ENCODE results near the gene ACTL10.
A peak's percentile ranks its signal among the peaks of the same experiment; 100 is the strongest.
"Not testable (repeated sequence)": the region's sequence is repeated elsewhere in the genome, so short reads cannot be mapped to it uniquely, and the experiment has no call there.

The ACTL10 gene

DNA sequence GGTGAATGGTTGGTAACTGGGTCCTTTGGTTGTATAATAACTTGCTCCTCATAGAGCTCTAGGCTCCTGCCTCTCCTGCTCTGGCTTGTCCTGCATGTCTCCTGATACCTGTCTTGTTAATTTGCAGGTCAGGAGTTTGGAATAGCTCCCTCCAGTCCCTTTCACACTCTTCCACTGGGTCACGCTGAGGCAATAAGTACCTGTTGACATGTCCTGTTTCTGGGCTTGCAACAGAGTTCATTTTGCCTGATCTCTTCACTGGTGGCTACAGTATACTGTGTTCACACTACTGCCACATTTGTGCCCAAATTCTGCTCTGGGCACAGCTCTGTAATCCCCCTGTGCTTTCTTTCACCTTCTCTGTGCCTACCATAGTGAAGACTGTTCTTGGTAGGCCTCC is 30.0 kb upstream of the ACTL10 start:
- Histone ChIP-seq H3K27ac (no peak overlapping the region), H3K27me3 (replicated peaks) (no peaks in the 10 kb centered on the region), H3K36me3 (replicated peaks) (peaks cover 10% of the 10 kb centered on the region), H3K4me3 (ENCODE audit: low read depth, low read length) (no peak overlapping the region)
- no peak for DNase-seq
- TF ChIP-seq, protein P1, sequence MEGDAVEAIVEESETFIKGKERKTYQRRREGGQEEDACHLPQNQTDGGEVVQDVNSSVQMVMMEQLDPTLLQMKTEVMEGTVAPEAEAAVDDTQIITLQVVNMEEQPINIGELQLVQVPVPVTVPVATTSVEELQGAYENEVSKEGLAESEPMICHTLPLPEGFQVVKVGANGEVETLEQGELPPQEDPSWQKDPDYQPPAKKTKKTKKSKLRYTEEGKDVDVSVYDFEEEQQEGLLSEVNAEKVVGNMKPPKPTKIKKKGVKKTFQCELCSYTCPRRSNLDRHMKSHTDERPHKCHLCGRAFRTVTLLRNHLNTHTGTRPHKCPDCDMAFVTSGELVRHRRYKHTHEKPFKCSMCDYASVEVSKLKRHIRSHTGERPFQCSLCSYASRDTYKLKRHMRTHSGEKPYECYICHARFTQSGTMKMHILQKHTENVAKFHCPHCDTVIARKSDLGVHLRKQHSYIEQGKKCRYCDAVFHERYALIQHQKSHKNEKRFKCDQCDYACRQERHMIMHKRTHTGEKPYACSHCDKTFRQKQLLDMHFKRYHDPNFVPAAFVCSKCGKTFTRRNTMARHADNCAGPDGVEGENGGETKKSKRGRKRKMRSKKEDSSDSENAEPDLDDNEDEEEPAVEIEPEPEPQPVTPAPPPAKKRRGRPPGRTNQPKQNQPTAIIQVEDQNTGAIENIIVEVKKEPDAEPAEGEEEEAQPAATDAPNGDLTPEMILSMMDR (IDR thresholded peaks at IDR 0.05; ENCODE audit: low read depth, low read length, missing control alignments) = no peak
- in situ Hi-C loops (cut with HindIII; ENCODE audit: low pct_ligation_motif_present, low sequenced_read_pairs) = no loop called here

DNA sequence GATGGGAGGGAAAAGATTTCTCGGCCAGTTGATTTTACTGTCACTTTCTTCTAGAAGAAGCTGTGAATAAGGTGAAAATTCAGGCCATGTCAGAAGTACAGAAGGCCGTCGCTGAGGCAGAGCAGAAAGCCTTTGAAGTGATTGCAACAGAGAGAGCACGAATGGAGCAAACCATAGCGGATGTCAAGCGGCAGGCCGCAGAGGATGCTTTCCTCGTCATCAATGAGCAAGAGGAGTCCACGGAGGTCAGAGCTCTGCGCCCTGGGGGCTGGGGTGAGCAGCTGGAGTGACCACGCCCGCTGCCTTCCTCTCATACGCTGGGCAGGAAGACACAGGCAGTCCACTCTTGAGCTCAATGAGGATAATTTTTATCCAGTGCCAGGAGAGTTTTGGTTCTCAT is 26.5 kb upstream of the ACTL10 start:
- Histone ChIP-seq H3K27me3 (replicated peaks) (no peaks in the 10 kb centered on the region), H3K36me3 (replicated peaks) (peaks cover 12% of the 10 kb centered on the region), H3K27ac (no peak overlapping the region), H3K4me3 (ENCODE audit: low read depth, low read length) (no peak overlapping the region)
- peak; percentile 24 for DNase-seq
- in situ Hi-C loops (cut with HindIII; ENCODE audit: low pct_ligation_motif_present, low sequenced_read_pairs) = no loop called here
- TF ChIP-seq, protein P1 (IDR thresholded peaks at IDR 0.05; ENCODE audit: low read depth, low read length, missing control alignments) = no peak

DNA sequence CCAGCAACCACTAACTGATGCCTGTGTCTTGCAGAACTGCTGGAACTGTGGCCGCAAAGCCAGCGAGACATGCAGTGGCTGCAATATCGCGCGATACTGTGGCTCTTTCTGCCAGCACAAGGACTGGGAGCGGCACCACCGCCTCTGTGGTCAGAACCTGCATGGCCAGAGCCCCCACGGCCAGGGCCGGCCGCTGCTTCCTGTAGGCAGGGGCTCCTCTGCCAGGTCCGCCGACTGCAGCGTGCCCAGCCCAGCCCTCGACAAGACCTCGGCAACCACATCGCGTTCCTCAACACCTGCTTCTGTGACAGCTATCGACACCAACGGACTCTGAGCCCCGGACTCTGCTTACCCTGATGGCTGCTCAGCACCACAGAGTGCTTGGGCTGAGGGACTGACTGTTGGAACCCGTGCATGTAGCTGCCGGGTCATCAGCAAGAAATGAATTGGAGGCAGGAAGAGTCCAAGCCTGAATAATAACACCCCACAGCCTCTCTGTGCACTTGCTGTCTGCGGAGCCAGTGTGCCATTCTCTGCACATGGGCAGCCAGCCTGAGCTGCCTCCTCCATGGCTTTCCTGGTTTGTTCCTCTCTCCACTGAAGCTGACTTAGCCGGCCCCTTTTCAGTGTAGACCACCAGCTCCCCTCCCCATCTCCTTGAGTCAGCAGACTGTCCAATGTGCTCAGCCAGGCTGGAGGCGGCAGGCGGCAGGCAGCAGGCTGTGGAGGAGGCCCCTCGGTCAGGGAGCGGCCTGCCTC is 22.3 kb upstream of the ACTL10 start:
- H3K27me3 ChIP-seq (replicated peaks) = no peaks in the 10 kb centered on the region
- no peak overlapping the region for H3K27ac ChIP-seq
- in situ Hi-C loops (cut with HindIII; ENCODE audit: low pct_ligation_motif_present, low sequenced_read_pairs) = no loop called here
- TF ChIP-seq, protein P1 (IDR thresholded peaks at IDR 0.05; ENCODE audit: low read depth, low read length, missing control alignments) = no peak
- no peak overlapping the region for H3K4me3 ChIP-seq (ENCODE audit: low read depth, low read length)
- H3K36me3 ChIP-seq (replicated peaks) = peaks cover 12% of the 10 kb centered on the region
- no peak for DNase-seq

DNA sequence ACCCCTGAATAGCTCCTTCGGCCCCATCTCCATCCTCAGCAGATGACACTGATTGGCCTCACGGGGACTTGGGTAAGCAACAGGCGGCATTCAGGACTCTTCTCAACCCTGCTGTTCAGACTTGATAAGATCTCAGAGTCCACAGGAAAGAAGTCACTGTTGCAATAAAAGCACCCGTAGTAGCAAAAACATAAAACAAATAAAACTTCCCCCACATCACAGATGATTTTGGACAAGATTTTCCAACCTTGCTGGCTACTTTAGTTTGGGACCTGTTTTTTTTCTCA is 21.7 kb upstream of the ACTL10 start:
- DNase-seq = no peak
- Histone ChIP-seq H3K27ac (no peak overlapping the region), H3K4me3 (ENCODE audit: low read depth, low read length) (no peak overlapping the region), H3K27me3 (replicated peaks) (no peaks in the 10 kb centered on the region), H3K36me3 (replicated peaks) (peaks cover 12% of the 10 kb centered on the region)
- in situ Hi-C loops (cut with HindIII; ENCODE audit: low pct_ligation_motif_present, low sequenced_read_pairs) = no loop called here
- TF ChIP-seq, protein P1 (IDR thresholded peaks at IDR 0.05; ENCODE audit: low read depth, low read length, missing control alignments) = no peak

DNA sequence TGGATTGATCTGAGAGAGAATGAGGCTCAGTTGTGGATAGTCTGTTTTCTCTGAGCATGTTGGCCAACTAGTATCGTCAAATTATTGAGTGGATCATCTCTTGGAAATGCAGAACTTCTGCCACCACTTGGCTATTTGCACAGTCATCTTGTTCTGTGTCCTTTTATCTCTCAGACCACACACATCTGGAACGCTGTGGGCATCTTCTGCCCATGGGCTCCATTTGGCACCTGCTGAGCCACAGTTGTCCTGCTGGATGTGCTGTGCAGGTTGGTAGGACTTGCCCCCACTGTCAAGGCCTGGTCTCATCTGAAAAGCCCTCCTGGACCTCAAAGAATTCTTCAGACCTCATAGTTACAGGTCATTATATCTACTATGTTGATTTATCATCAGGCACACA is 21.3 kb upstream of the ACTL10 start:
- Histone ChIP-seq H3K27me3 (replicated peaks) (no peaks in the 10 kb centered on the region), H3K4me3 (ENCODE audit: low read depth, low read length) (no peak overlapping the region), H3K36me3 (replicated peaks) (peaks cover 9% of the 10 kb centered on the region), H3K27ac (no peak overlapping the region)
- in situ Hi-C loops (cut with HindIII; ENCODE audit: low pct_ligation_motif_present, low sequenced_read_pairs) = no loop called here
- TF ChIP-seq, protein P1 (IDR thresholded peaks at IDR 0.05; ENCODE audit: low read depth, low read length, missing control alignments) = no peak
- no peak for DNase-seq

DNA sequence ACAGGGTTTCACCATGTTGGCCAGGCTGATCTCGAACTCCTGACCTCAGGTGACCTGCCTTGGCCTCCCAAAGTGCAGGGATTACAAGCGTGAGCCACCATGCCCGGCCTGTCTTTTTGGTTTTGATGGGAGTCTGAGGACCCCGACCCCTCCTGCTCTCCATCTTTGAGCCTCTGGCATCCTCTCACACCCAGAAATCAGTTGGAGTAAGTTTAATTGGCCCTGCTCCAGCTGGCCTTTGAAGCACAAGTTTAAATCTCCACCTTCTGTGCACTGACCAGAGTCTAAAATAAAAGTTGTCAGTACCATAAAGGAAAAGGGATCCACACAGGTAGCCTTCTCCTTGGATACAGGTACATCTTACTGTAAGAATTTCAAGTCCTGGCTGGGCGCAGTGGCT is 20.6 kb upstream of the ACTL10 start:
- TF ChIP-seq, protein P1 (IDR thresholded peaks at IDR 0.05; ENCODE audit: low read depth, low read length, missing control alignments) = no peak
- H3K27ac ChIP-seq = no peak overlapping the region
- H3K36me3 ChIP-seq (replicated peaks) = peaks cover 9% of the 10 kb centered on the region
- DNase-seq = no peak
- no peak overlapping the region for H3K4me3 ChIP-seq (ENCODE audit: low read depth, low read length)
- H3K27me3 ChIP-seq (replicated peaks) = no peaks in the 10 kb centered on the region
- in situ Hi-C loops (cut with HindIII; ENCODE audit: low pct_ligation_motif_present, low sequenced_read_pairs) = no loop called here

DNA sequence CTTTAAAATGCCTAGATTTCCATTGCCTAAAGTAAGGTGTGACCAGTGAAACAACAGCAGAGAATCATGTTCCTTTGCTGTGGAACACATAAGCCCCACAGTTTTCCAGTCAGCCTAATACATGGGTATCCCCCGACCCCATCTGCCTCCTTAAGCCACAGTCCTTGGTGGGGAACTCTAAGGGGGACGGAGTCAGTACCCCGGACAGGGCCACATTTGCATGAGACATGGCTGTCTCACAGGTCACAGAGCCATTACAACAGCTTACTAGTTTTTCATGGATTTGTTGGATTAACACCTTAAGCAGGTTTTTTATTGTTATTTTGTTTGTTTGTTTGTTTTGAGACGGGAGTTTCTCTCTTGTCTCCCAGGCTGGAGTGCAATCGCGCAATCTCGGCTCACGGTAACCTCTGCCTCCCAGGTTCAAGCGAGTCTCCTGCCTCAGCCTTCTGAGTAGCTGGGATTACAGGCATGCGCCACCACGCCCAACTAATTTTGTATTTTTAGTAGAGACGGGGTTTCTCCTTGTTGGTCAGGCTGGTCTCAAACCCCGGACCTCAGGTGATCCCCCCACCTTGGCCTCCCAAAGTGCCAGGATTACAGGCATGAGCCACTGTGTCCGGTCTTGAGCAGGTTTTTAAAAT is 19.7 kb upstream of the ACTL10 start:
- DNase-seq; in situ Hi-C loops (cut with HindIII; ENCODE audit: low pct_ligation_motif_present, low sequenced_read_pairs); H3K4me3 ChIP-seq (ENCODE audit: low read depth, low read length); H3K27ac ChIP-seq; H3K36me3 ChIP-seq (replicated peaks); H3K27me3 ChIP-seq (replicated peaks): not testable (repeated sequence)
